Measurements from ENCODE around the gene IGDCC3.

GRCh38 chr15:65328506-65329287 is 49.1 kb downstream of the IGDCC3 start:
- TF ChIP-seq, protein P1, sequence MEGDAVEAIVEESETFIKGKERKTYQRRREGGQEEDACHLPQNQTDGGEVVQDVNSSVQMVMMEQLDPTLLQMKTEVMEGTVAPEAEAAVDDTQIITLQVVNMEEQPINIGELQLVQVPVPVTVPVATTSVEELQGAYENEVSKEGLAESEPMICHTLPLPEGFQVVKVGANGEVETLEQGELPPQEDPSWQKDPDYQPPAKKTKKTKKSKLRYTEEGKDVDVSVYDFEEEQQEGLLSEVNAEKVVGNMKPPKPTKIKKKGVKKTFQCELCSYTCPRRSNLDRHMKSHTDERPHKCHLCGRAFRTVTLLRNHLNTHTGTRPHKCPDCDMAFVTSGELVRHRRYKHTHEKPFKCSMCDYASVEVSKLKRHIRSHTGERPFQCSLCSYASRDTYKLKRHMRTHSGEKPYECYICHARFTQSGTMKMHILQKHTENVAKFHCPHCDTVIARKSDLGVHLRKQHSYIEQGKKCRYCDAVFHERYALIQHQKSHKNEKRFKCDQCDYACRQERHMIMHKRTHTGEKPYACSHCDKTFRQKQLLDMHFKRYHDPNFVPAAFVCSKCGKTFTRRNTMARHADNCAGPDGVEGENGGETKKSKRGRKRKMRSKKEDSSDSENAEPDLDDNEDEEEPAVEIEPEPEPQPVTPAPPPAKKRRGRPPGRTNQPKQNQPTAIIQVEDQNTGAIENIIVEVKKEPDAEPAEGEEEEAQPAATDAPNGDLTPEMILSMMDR (conservative IDR thresholded peaks at IDR 0.05; ENCODE audit: low read depth, low read length), result no peak
- TF ChIP-seq EZH2 (IDR thresholded peaks at IDR 0.05; ENCODE audit: borderline replicate concordance, low read depth, low read length, poor library complexity, severe bottlenecking), result no peak

All from A673 (cell line).